H1 (cell line): ENCODE results near the gene AKAP8. TPM values are rescaled to one million over a fixed set of nuclear protein-coding genes. Genes with fewer than 3 reads are reported as not detected.
"Not testable (repeated sequence)": the region's sequence is repeated elsewhere in the genome, so short reads cannot be mapped to it uniquely, and the experiment has no call there.

ENCODE experiments used
- CTCF ChIA-PET: fragments of 300-600 bp; sonication (Branson Sonifier 250); formaldehyde crosslinking; loops from one replicate; lab custom pipeline; 2021; ENCODE audit not compliant: partially characterized antibody; lab: Charles Lee
- POLR2A ChIA-PET: fragments of 300-600 bp; sonication (Branson Sonifier 250); formaldehyde crosslinking; loops from one replicate; lab custom pipeline; 2021; ENCODE audit warnings: inconsistent platforms; ENCODE audit not compliant: partially characterized antibody; lab: Charles Lee
- DNase-seq, 2 experiments: peaks; one replicate each; pipeline versions ENCODE4 v3.0.0 to v3.0.0-alpha.2; 2010 to 2022; ENCODE audit warnings: low spot score in 2 of 2, low read depth in 1 of 2, mixed read lengths in 1 of 2
- FAIRE-seq: peaks from 2 replicates; lab custom pipeline; 2011; peaks lifted over from hg19 to GRCh38; lab: Jason Lieb, UNC
- H2AFZ ChIP-seq: 2 replicates; pipeline ENCODE4 v1.8.1; 2012; ENCODE audit warnings: low read length, inconsistent platforms
- H2AK5ac ChIP-seq: 2 replicates; pipeline ENCODE4 v1.6.1; 2013; ENCODE audit warnings: low read depth, low read length
- H2BK120ac ChIP-seq: replicated peaks from 2 replicates; pipeline ENCODE3; 2013; ENCODE audit warnings: low read depth, low read length, inconsistent platforms
- H2BK12ac ChIP-seq: 2 replicates; pipeline ENCODE4 v1.6.1; 2013; ENCODE audit warnings: low read depth, low read length
- H2BK15ac ChIP-seq: 2 replicates; pipeline ENCODE4 v1.6.1; 2013; ENCODE audit warnings: low read length
- H2BK20ac ChIP-seq: 2 replicates; pipeline ENCODE4 v1.6.1; 2013; ENCODE audit warnings: low read length
- H2BK5ac ChIP-seq: 2 replicates; pipeline ENCODE4 v1.6.1; 2013; ENCODE audit warnings: low read depth, low read length
- H3K14ac ChIP-seq: 2 replicates; pipeline ENCODE4 v1.6.1; 2013; ENCODE audit warnings: inconsistent platforms; ENCODE audit not compliant: insufficient read length
- H3K18ac ChIP-seq: 2 replicates; pipeline ENCODE4 v1.6.1; 2013; ENCODE audit warnings: low read length; ENCODE audit errors: extremely low read depth
- H3K23ac ChIP-seq: 2 replicates; pipeline ENCODE4 v1.6.1; 2013; ENCODE audit warnings: inconsistent platforms; ENCODE audit not compliant: insufficient read length
- H3K23me2 ChIP-seq: 2 replicates; pipeline ENCODE4 v1.6.1; 2013; ENCODE audit warnings: low read depth, low read length
- H3K27ac ChIP-seq: 2 replicates; pipeline ENCODE4 v1.6.1; 2011; ENCODE audit warnings: low read depth, low read length, inconsistent platforms
- H3K27me3 ChIP-seq, 4 experiments: replicated peaks in 1 of 4; 1 replicate in 1 of 4; 2 replicates in 3 of 4; pipeline versions ENCODE4 v1.6.1 to v1.8.1; 2011 to 2013; ENCODE audit warnings: low read length in 3 of 4, mild to moderate bottlenecking in 3 of 4, inconsistent platforms in 2 of 4, mixed read lengths in 2 of 4, moderate library complexity in 1 of 4; ENCODE audit not compliant: control insufficient read depth in 3 of 4, insufficient read depth in 3 of 4; ENCODE audit errors: extremely low read depth in 1 of 4
- H3K36me3 ChIP-seq, 4 experiments: 2 replicates each; pipeline versions ENCODE4 v1.6.1 to v1.8.1; 2011 to 2013; ENCODE audit warnings: mild to moderate bottlenecking in 4 of 4, low read length in 3 of 4, moderate library complexity in 2 of 4, control low read depth in 1 of 4, inconsistent platforms in 1 of 4; ENCODE audit not compliant: insufficient read depth in 4 of 4, control insufficient read depth in 2 of 4
- H3K4ac ChIP-seq: replicated peaks from 2 replicates; pipeline ENCODE3; 2013; ENCODE audit warnings: low read length, low read depth, mixed read lengths, inconsistent platforms; ENCODE audit not compliant: insufficient read length
- H3K4me1 ChIP-seq, 4 experiments: replicated peaks in 1 of 4; 1 replicate in 1 of 4; 2 replicates in 3 of 4; pipeline versions ENCODE4 v1.6.1 to v1.8.1; 2011 to 2013; ENCODE audit warnings: low read length in 3 of 4, inconsistent platforms in 2 of 4, mixed read lengths in 1 of 4; ENCODE audit not compliant: insufficient read depth in 4 of 4, control insufficient read depth in 3 of 4
- H3K4me2 ChIP-seq, 2 experiments: 2 replicates each; pipeline versions ENCODE4 v1.6.1 to v1.8.1; 2011 to 2013; ENCODE audit warnings: low read depth in 2 of 2, low read length in 2 of 2, control low read depth in 1 of 2, inconsistent platforms in 1 of 2, mild to moderate bottlenecking in 1 of 2; ENCODE audit not compliant: insufficient read depth in 1 of 2
- H3K4me3 ChIP-seq, 4 experiments: fragments of 200-600, 300-600 bp in 1 of 4; sonication (generic), shearing (Covaris generic), sonication (Bioruptor Twin) in 1 of 4; 2 replicates each; pipeline versions ENCODE4 v1.5.1 to v1.8.1; 2011 to 2016; ENCODE audit warnings: low read length in 4 of 4, low read depth in 3 of 4, control low read depth in 2 of 4, inconsistent platforms in 2 of 4, mild to moderate bottlenecking in 2 of 4, mixed read lengths in 1 of 4, moderate library complexity in 1 of 4; ENCODE audit not compliant: insufficient read depth in 2 of 4; ENCODE audit errors: extremely low read depth in 1 of 4
- H3K56ac ChIP-seq: replicated peaks from 2 replicates; pipeline ENCODE3; 2013; ENCODE audit warnings: low read depth, mild to moderate bottlenecking, mixed read lengths, low read length, inconsistent platforms; ENCODE audit not compliant: insufficient read length
- H3K79me1 ChIP-seq: 2 replicates; pipeline ENCODE4 v1.6.1; 2013; ENCODE audit warnings: low read depth, low read length, control low read depth
- H3K79me2 ChIP-seq, 2 experiments: 2 replicates each; pipeline versions ENCODE4 v1.6.1 to v1.8.1; 2012 to 2013; ENCODE audit warnings: low read length in 2 of 2, mild to moderate bottlenecking in 2 of 2, inconsistent platforms in 1 of 2; ENCODE audit not compliant: insufficient read depth in 2 of 2, control insufficient read depth in 1 of 2
- H3K9ac ChIP-seq, 4 experiments: replicated peaks in 1 of 4; 1 replicate in 1 of 4; 2 replicates in 3 of 4; pipeline versions ENCODE4 v1.6.1 to v1.8.1; 2011 to 2013; ENCODE audit warnings: low read depth in 3 of 4, low read length in 3 of 4, control low read depth in 2 of 4, mild to moderate bottlenecking in 2 of 4, moderate library complexity in 2 of 4, inconsistent platforms in 1 of 4; ENCODE audit errors: extremely low read depth in 1 of 4
- H3K9me3 ChIP-seq, 2 experiments: 2 replicates each; pipeline versions ENCODE4 v1.6.1 to v1.8.1; 2012 to 2013; ENCODE audit warnings: mild to moderate bottlenecking in 2 of 2, moderate library complexity in 2 of 2, control low read depth in 1 of 2, inconsistent platforms in 1 of 2, low read depth in 1 of 2, low read length in 1 of 2, mixed read lengths in 1 of 2; ENCODE audit not compliant: insufficient read depth in 2 of 2
- H4K20me1 ChIP-seq, 2 experiments: replicated peaks in 1 of 2; 2 replicates each; pipeline versions ENCODE3 to v1.8.1; 2011 to 2013; ENCODE audit warnings: inconsistent platforms in 2 of 2, low read length in 2 of 2, mild to moderate bottlenecking in 1 of 2; ENCODE audit not compliant: insufficient read depth in 2 of 2, control insufficient read depth in 1 of 2
- H4K5ac ChIP-seq: 2 replicates; pipeline ENCODE4 v1.6.1; 2013; ENCODE audit warnings: low read length, low read depth, mixed read lengths, inconsistent platforms; ENCODE audit not compliant: insufficient read length
- H4K8ac ChIP-seq: 2 replicates; pipeline ENCODE4 v1.8.0; 2013; ENCODE audit warnings: mild to moderate bottlenecking, moderate library complexity, low read length, inconsistent platforms; ENCODE audit not compliant: insufficient read depth; ENCODE audit errors: extremely low read depth
- H4K91ac ChIP-seq: replicated peaks from 2 replicates; pipeline ENCODE3; 2013; ENCODE audit warnings: low read length, mixed read lengths, inconsistent platforms; ENCODE audit not compliant: insufficient read length
- WGBS, 2 experiments: shearing (Covaris generic) in 1 of 2; methylation state at CpG; one replicate each; pipeline versions ENCODE4 v1.1.6 to v1.1.7; 2013 to 2015; ENCODE audit warnings: low lambda C conversion rate in 2 of 2, mixed read lengths in 2 of 2, inconsistent platforms in 1 of 2, low coverage in 1 of 2, missing lambda C conversion rate in 1 of 2; ENCODE audit not compliant: insufficient replicate concordance in 2 of 2, insufficient coverage in 1 of 2, insufficient read length in 1 of 2; ENCODE audit errors: extremely low coverage in 1 of 2, missing lambda C conversion rate in 1 of 2; 5-methylcytosine and 5-hydroxymethylcytosine counted together
- polyA plus RNA-seq, 7 experiments: library from polyadenylated mRNA; depleted of rRNA in 3 of 7; stranded (reverse) in 5 of 7; unstranded in 2 of 7; fragments of >200 nt in 5 of 7; fragments of 200-250 nt in 2 of 7; gene quantifications; 1 replicate in 5 of 7; 2 replicates in 1 of 7; 4 replicates in 1 of 7; pipeline versions ENCODE4 v1.2.1 to v1.2.3, GENCODE V29; 2011 to 2013; ENCODE audit warnings: missing spikeins in 2 of 7, mixed read lengths in 2 of 7
- total RNA-seq: library from RNA; stranded (reverse); fragmentation: NEBNext Ultra II Directional; extraction: Animal tissue kit (Norgen Biotek cat#: 25700); gene quantifications from 2 replicates; pipeline ENCODE4 v1.2.1, GENCODE V29; 2021

AKAP8 gene
- total and polyA plus RNA-seq, 2 of the 8 experiments (the other 6 are each of a cell fraction or from before 2014, with no cell fraction given) = 17.0 to 41.0 TPM

- H2BK12ac ChIP-seq, H4K20me1 ChIP-seq, DNase-seq, H2BK5ac ChIP-seq, H4K91ac ChIP-seq, H3K79me2 ChIP-seq, H3K9me3 ChIP-seq, H3K23me2 ChIP-seq, H3K27me3 ChIP-seq, H3K4me1 ChIP-seq, H2BK15ac ChIP-seq, H2BK20ac ChIP-seq, H3K9ac ChIP-seq, H3K4me2 ChIP-seq, H4K5ac ChIP-seq, H2AK5ac ChIP-seq, H2BK120ac ChIP-seq, H4K8ac ChIP-seq, H3K56ac ChIP-seq, H3K18ac ChIP-seq, H3K79me1 ChIP-seq, H3K14ac ChIP-seq, H3K23ac ChIP-seq, H3K4me3 ChIP-seq, H3K4ac ChIP-seq, H2AFZ ChIP-seq, FAIRE-seq, H3K27ac ChIP-seq: not testable (repeated sequence)
- H3K36me3 ChIP-seq = peaks cover 25 to 71% (median 46%) of the 10 kb centered on the region in 4 experiments
- ChIA-PET POLR2A (interaction anchor here (1.1 to 5.9 kb wide), 4 partner anchors 9 to 19 kb away, joined by 3 to 30 read pairs (median 4); partner anchors contain the start of gene AKAP8), CTCF (interaction anchor here (1.2 to 2.0 kb wide), 4 partner anchors 11 to 196 kb away, joined by 3 to 7 read pairs (median 4); no protein-coding TSS in a partner anchor)
- 94% methylated on average over 4 of the region's 4 CpGs; no CpG with 5 or more reads in 1 of the 2 experiments for WGBS, 2 experiments
These were observed 19.6 kb downstream of the AKAP8 start for GRCh38 chr19:15360015-15360414.
